ENCODE results near the gene ETV3.

ETV3 gene

DNA sequence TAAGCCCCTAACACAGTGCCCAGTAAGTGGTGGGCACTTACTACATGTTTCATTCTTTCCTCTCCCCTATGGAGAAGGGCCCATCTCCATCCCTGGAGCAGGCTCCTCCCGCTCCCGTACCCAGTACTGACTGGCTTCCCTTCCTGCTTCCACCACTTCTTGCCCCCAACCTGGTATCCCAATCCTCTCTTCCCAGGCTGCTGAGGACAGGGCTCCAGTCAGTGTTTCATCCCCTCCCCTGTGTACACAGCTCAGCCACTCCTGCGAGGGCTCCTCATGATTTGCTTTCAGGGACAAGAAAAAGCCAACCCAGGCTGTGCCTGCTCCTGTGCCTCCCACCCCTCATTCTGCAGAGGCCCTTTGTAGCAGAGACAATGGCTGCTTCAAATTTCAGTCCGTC lies 20.8 kb upstream of the ETV3 start:
- no peak for DNase-seq

DNA sequence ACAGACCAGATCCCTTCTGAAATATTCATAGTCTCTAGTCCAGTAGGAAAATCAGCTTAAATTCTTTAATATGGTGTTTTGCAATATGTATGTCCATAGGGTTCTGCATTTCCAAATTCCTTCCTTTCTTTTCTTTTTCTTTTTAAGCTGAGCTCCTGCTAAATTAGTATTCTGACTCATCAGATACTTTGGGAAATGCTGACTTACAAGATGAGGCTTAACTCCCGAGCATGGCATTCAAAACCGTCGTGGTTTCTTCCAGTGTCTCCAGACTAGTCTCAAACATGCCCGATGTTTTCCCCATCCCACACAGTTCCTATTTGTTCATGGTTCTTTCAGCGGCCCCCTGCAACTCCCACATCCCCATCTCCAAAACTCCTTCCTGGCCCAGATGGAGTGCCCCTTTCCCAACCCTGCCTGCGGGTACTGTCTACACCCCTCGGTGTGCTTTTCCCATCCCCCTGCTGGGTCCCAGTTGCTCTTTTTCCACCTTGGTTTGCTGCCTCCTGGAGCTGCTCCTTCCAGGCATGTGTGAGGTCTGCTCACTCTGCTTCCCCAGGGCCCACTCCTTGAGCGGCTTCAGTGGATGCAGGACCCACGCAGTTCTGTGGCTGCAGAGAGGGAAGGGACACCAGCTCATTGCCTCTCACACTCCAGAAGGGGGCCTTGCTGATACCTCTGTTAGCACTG lies 19.5 kb upstream of the ETV3 start:
- DNase-seq: no peak

DNA sequence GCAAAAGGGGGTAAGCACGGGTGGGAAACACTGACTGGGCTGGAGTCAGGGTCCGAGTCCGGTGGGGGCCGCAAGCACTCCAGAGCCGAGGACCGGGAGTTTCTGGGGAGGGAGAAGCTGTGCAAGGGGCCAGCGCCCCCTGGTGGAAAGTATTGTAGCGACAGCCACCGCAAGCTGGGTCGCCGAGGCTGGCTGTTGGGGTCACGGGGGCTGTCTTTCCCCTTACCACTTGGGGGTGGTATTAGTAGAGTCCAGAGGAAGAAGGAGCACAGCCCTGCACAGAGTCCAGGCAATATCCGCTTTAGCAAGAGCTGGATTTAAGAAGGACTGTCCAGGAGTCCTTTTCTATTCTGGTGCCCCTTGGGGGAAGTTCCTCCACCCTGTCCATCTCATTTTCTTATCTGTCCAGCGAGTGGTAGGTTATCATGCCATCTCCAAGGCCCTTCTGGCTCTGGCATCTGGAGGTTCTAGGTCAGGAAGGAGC lies 17.9 kb upstream of the ETV3 start:
- DNase-seq: peak; percentile 58 to 73

- DNase-seq: no peak
These were observed 17.5 kb upstream of the ETV3 start for GRCh38 chr1:157155658-157156057.

DNA sequence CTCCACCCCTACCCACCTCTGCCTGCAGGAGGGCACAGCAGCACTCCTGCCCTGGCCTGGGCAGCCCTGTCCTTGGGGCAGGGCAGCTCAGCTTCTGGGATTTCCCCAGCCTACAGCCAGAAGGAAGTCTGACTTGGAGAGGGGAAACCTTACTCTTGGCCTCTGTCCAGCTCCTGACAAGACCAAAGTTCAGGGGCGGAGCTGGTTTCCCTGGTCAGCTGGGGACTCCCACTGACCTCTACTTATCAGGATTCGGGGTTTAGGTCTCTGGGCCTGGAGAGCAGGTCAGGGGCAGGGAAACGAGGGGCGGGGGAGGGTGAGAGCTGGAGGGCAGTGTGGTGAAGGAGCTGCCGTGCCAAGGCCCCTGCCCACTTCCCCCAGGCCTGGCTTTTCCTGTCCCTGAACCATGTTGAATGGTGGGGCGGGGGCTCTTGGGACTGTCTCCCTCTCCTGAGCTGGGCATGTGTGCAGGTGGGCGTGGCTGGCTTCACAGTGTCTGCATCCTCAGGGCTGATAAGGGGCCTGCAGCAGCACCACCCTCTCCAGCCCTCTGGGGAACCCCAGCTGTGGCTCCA lies 16.8 kb upstream of the ETV3 start:
- no peak for DNase-seq

GRCh38 chr1:157154291-157154690 lies 16.1 kb upstream of the ETV3 start:
- no peak for DNase-seq

- no peak for DNase-seq
These were observed 15.6 kb upstream of the ETV3 start for GRCh38 chr1:157153746-157154145.

- no peak for DNase-seq
These were observed 14.3 kb upstream of the ETV3 start for GRCh38 chr1:157152510-157152909.

- no peak for DNase-seq
These were observed 13.3 kb upstream of the ETV3 start for GRCh38 chr1:157151506-157151905.

GRCh38 chr1:157151073-157151472 lies 12.9 kb upstream of the ETV3 start:
- DNase-seq: no peak

DNA sequence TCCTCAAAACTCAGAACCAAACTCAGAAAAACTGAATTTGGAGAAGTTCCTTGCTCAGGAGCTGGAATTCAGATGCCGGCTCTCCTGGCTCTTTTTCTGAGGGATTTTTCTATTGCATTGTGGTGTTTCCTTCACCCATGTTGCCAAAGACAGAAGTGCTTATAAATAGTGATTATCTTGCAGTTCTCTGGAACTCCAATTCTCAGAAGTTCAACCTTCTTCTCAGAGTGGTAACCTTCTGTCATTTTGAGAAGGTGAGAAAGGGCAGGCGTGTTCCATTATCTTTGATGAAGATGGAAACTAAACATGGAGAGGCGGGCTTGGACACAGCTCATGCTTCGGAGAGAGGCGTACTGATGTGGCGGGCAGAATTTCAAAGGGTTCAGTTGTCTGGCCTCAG lies 12.4 kb upstream of the ETV3 start:
- DNase-seq: no peak

DNA sequence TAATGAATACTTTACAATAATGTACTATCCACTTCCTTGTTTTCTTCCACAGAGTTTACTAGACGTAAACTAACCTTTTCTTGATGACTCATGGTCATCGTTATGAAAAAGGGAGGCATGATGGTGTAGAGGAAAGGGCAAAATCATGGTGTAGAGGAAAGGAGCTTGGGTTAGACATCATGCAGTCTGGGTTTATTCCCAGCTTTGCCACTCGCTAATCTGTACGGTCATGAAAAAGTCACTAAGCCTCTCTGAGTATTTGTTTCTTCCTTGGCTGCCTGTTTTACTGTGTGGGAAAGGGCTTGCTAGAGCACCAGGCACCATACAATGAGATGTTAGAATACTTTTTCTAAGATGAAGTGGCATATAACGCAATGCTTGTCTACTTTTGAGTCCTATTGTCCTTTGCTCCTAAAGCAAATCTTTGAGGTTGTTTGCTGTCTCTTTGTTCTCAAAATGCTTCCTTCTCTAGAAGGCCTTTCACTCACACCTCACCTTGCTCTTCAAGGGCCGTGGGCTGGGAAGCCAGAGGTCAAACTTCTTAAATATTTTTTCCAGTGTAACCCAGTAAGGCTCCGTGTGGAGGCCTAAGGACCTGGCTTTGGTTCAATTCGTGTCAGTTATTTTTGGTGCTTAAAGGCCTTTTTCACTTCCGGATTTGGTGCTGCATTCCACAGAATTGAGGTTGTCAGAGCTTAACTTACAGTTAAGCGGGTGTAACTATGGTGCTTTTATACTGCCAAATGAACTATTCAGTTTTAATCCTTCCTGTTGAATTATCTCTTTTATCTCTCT lies 9.9 kb upstream of the ETV3 start:
- DNase-seq: no peak

- no peak for DNase-seq
These were observed 8.8 kb upstream of the ETV3 start for GRCh38 chr1:157147037-157147436.

DNA sequence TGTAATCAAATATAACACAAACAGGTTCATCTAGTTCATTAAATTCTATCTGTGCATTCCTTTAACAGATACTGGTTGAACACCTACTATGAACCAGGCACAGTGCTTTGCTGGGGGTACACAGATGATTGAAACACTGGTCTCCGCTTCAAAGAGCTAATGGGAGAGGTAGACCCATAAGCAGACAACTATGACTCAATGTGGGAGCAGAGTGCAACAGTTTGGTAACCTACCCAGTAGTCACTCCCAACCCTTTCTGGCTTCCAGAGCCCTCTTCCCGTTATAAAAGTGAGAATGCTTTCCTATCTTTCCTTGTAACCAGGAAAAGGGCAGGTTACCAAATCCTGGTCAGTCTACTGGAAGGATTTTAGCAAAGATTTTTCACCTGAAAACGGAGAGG lies 8.0 kb upstream of the ETV3 start:
- DNase-seq: no peak

DNA sequence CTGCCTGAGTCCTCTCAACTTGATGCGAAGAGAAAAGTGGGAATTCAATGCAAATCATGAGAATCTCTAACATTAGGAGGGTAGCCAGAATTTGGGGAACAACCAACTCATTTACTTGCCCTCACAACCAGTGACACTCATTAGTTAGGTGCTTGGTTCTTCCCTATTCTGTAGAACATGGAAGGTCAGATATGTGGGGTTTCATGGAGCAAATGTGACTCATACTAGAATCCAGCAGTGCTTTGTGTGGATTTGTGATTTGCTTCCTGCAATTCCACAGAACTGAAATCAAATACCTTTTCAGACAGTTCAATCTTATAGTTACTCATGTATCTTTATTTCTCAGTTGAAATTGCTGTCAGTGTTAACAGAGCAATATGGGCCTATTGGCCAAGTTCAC lies 6.9 kb upstream of the ETV3 start:
- no peak for DNase-seq

DNA sequence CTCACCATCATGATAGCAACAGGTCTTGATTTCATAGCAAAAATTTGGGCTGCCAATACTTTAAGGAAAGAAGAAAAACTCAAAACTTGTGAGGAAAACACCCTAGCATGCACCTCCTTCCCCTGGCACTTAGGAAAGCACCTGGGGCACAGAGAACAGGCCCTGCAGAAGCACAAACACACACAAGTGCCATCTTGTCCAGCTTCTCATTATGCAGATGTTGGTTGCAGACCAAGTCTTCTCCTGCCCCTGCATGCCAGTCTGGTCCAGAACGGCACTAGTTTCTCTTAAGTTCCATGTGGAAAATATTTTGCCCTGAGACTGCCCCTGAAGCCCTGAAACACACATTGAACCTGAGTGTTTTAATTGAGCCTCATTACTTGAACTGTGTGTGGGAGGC lies 6.3 kb upstream of the ETV3 start:
- no peak for DNase-seq

DNA sequence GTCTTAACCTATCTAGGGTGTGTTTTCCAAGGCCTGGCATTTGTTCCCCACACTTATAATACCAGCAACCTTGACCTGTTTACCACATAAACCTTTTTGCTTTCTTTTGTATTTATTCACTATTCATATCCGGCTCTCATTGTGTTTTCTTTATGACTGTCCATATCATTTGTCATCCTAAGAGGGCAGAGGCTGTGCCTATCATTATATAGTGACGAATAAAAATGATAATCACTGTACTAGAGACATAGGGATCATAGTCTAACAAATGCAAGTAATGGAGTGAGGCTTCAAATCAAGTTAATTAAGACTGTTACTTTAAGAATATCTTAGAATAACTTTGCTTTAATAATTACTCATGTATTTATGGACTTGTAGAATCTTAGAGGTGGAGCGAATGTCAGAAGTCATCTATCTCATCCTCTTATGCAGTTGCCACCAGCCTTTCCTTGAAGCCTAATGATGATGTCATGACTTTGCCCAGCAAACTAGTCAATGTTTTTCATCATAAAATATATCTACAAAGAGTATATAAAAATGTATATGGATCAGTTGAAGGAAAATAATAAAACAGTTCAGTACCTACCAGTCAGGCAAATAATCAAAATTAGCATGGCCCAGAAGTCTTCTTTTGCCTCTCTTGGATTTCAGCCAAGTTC lies 4.7 kb upstream of the ETV3 start:
- no peak for DNase-seq

GRCh38 chr1:157142201-157142600 lies 4.0 kb upstream of the ETV3 start:
- DNase-seq: no peak

- no peak for DNase-seq
These were observed 3.1 kb upstream of the ETV3 start for GRCh38 chr1:157141212-157141855.

DNA sequence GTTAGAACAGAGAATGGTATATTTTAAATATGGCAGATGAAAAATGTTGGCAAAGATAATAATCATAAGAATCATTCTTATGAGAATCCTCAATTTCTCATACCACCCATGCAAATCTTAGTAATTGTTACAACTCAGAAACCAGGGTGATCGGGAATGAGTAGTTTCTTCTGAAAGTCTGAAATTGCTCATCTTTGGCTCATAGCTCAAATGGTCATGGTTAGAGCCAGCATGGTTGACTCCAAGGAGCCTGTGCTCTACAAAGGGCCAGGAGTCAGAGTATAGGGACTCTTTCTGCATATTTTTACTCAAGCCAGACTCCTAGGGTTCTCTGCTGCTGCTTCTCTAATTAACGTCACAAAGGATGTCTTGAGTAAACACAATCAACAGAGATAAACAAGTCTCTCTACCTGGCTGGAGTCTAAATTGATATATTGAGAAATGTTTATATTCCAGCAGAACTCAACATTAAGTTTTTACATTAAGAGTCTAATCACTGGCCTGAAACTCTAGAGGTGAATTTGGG lies 1.9 kb upstream of the ETV3 start:
- no peak for DNase-seq

- DNase-seq: no peak
These were observed 989 bp upstream of the ETV3 start for GRCh38 chr1:157139052-157139715.
